HepG2 (cell line): ENCODE data around the gene RTEL1. TPM values are rescaled to one million over a fixed set of nuclear protein-coding genes. Genes with fewer than 3 reads are reported as not detected.

ENCODE experiments used
- CHCHD3 ChIP-seq: sonication (generic); formaldehyde crosslinking; IDR thresholded peaks from 2 replicates; pipeline ENCODE4 v1.8.0; 2022; ENCODE audit warnings: mild to moderate bottlenecking, missing genetic modification reagents, moderate library complexity
- IKZF1 ChIP-seq: fragments of 450-650 bp; IDR thresholded peaks from 2 replicates; pipeline ENCODE4 v1.7.1; 2016
- PRMT3 ChIP-seq: sonication (generic); formaldehyde crosslinking; IDR thresholded peaks from 2 replicates; pipeline ENCODE4 v1.8.1; 2022; ENCODE audit warnings: low read depth, mild to moderate bottlenecking, moderate library complexity, missing genetic modification reagents, borderline replicate concordance
- TAF1 ChIP-seq: sonication (generic); formaldehyde crosslinking; IDR thresholded peaks from 2 replicates; pipeline ENCODE4 v1.4.0; 2020; ENCODE audit warnings: missing genetic modification reagents
- ZNF335 ChIP-seq: sonication (generic); formaldehyde crosslinking; IDR thresholded peaks from 2 replicates; pipeline ENCODE4 v1.4.0; 2020; ENCODE audit warnings: missing genetic modification reagents
- ZNF570 ChIP-seq: sonication (generic); formaldehyde crosslinking; IDR thresholded peaks from 2 replicates; pipeline ENCODE4 v1.4.0; 2020; ENCODE audit warnings: mild to moderate bottlenecking, missing genetic modification reagents, borderline replicate concordance
- ZNF589 ChIP-seq: sonication (generic); formaldehyde crosslinking; conservative IDR thresholded peaks from 2 replicates; pipeline ENCODE4 v1.8.0; 2022; ENCODE audit warnings: mild to moderate bottlenecking, moderate library complexity, missing genetic modification reagents
- ZNF607 ChIP-seq: sonication (generic); formaldehyde crosslinking; IDR thresholded peaks from 2 replicates; pipeline ENCODE4 v1.5.1; 2020; ENCODE audit warnings: missing genetic modification reagents, mild to moderate bottlenecking, borderline replicate concordance
- ZSCAN9 ChIP-seq: IDR thresholded peaks from 2 replicates; pipeline ENCODE4 v1.6.1; 2016; ENCODE audit warnings: borderline replicate concordance
- polyA plus RNA-seq, 8 experiments: library from polyadenylated mRNA; depleted of rRNA in 3 of 8; stranded (reverse) in 7 of 8; unstranded in 1 of 8; fragments of >200 nt; fragmentation: Illumina TruSeq in 4 of 8; extraction: Trizol in 4 of 8; gene quantifications; 2 replicates each; pipeline versions ENCODE4 v1.2.1 to v1.2.3, GENCODE V29; 2011 to 2016; ENCODE audit warnings: low read depth in 4 of 8, missing spikeins in 1 of 8, mixed read lengths in 1 of 8; ENCODE audit not compliant: insufficient read depth in 1 of 8
- total RNA-seq, 5 experiments: library from RNA; depleted of rRNA; stranded (reverse); fragments of >200 nt; fragmentation: Illumina TruSeq; extraction: Trizol; gene quantifications; 2 replicates each; pipeline ENCODE4 v1.2.3, GENCODE V29; 2016; ENCODE audit warnings: low read depth in 1 of 5
- TF ChIP-seq, protein P1 (sequence below): sonication (generic); formaldehyde crosslinking; IDR thresholded peaks from 2 replicates; pipeline ENCODE4 v1.4.0; 2020; ENCODE audit warnings: missing genetic modification reagents
- TF ChIP-seq, protein P2 (sequence below): sonication (generic); formaldehyde crosslinking; IDR thresholded peaks from 2 replicates; pipeline ENCODE4 v1.5.0; 2020; ENCODE audit warnings: missing genetic modification reagents, mild to moderate bottlenecking, borderline replicate concordance
- TF ChIP-seq, protein P3 (sequence below): sonication (generic); formaldehyde crosslinking; IDR thresholded peaks from 2 replicates; pipeline ENCODE4 v1.5.0; 2020; ENCODE audit warnings: missing genetic modification reagents
- TF ChIP-seq, protein P4 (sequence below): sonication (generic); formaldehyde crosslinking; IDR thresholded peaks from 2 replicates; pipeline ENCODE4 v1.4.0; 2020; ENCODE audit warnings: missing genetic modification reagents, mild to moderate bottlenecking, borderline replicate concordance

The RTEL1 gene
- total and polyA plus RNA-seq, 2 of the 13 experiments (the other 11 are each of a cell fraction or from before 2014, with no cell fraction given), result 21.8 to 36.4 TPM

DNA sequence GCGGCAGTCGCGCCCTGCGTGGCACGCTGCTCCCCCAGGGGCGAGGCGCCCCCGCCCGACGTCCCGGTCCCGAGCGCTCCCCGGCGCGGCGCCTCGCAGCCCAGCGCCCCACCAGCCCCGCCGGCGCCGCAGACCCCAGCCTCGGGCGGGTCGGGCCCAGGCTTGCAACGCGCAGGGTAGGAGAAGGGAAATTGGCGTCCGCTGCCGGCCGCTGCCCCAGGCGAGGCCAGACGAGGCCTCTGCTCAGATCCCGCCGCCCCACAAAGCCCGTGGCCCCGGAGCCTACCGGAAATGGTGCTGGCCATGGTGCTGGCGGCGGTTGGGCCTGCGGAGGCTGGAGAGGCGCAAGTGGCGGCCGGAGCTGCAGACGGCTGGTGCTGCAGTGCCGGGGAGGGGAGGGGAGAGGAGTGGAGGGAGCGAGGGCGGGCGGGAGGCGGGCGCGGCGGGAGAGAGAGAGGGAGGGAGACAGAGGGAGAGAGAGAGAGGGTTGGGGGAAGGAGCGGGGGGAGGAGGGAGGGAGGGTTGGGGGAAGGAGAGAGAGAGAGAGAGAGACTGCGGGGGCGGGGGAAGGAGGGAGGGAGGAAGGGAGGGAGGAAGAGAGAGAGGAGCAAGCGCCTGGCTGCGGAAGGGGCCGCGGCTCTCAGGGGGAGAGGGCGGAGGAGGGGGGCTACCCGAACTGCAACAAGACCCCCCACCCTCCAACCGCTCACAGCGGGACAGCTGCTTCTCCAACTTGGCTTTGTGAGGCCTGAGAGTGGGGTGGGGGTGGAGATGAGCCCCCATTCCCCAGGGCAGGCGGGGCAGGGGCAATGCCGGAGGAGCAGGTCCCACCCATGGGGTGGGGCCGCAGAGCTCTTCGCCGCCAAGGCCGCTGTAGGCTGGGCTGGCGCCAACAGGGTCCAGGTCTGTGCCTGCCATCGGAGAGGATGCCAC is 4.8 kb upstream of the RTEL1 start, which contains the start of gene STMN3 (continued):
- TF ChIP-seq ZNF589 (peak; percentile 99), CHCHD3 (CRISPR knock-in tag) (peak; percentile 98; the same call in 1 of the 2 replicates), ZNF570 (0 out of 2 replicates have a peak, but pooled peaks have one; percentile 77), TAF1 (CRISPR knock-in tag) (peak; percentile 75), ZNF607 (peak; percentile 99), ZSCAN9 (CRISPR knock-in tag) (peak; percentile 100), ZNF335 (peak; percentile 96), PRMT3 (CRISPR knock-in tag) (peak; percentile 99), IKZF1 (no peak)
- TF ChIP-seq, protein P1, sequence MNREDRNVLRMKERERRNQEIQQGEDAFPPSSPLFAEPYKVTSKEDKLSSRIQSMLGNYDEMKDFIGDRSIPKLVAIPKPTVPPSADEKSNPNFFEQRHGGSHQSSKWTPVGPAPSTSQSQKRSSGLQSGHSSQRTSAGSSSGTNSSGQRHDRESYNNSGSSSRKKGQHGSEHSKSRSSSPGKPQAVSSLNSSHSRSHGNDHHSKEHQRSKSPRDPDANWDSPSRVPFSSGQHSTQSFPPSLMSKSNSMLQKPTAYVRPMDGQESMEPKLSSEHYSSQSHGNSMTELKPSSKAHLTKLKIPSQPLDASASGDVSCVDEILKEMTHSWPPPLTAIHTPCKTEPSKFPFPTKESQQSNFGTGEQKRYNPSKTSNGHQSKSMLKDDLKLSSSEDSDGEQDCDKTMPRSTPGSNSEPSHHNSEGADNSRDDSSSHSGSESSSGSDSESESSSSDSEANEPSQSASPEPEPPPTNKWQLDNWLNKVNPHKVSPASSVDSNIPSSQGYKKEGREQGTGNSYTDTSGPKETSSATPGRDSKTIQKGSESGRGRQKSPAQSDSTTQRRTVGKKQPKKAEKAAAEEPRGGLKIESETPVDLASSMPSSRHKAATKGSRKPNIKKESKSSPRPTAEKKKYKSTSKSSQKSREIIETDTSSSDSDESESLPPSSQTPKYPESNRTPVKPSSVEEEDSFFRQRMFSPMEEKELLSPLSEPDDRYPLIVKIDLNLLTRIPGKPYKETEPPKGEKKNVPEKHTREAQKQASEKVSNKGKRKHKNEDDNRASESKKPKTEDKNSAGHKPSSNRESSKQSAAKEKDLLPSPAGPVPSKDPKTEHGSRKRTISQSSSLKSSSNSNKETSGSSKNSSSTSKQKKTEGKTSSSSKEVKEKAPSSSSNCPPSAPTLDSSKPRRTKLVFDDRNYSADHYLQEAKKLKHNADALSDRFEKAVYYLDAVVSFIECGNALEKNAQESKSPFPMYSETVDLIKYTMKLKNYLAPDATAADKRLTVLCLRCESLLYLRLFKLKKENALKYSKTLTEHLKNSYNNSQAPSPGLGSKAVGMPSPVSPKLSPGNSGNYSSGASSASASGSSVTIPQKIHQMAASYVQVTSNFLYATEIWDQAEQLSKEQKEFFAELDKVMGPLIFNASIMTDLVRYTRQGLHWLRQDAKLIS (CRISPR knock-in tag), result peak; percentile 87; the same call in 1 of the 2 replicates
- TF ChIP-seq, protein P2, sequence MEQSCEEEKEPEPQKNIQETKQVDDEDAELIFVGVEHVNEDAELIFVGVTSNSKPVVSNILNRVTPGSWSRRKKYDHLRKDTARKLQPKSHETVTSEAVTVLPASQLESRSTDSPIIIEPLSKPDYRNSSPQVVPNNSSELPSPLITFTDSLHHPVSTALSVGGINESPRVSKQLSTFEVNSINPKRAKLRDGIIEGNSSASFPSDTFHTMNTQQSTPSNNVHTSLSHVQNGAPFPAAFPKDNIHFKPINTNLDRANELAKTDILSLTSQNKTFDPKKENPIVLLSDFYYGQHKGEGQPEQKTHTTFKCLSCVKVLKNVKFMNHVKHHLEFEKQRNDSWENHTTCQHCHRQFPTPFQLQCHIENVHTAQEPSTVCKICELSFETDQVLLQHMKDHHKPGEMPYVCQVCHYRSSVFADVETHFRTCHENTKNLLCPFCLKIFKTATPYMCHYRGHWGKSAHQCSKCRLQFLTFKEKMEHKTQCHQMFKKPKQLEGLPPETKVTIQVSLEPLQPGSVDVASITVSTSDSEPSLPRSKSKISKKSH (CRISPR knock-in tag), result peak; percentile 82
- TF ChIP-seq, protein P3, sequence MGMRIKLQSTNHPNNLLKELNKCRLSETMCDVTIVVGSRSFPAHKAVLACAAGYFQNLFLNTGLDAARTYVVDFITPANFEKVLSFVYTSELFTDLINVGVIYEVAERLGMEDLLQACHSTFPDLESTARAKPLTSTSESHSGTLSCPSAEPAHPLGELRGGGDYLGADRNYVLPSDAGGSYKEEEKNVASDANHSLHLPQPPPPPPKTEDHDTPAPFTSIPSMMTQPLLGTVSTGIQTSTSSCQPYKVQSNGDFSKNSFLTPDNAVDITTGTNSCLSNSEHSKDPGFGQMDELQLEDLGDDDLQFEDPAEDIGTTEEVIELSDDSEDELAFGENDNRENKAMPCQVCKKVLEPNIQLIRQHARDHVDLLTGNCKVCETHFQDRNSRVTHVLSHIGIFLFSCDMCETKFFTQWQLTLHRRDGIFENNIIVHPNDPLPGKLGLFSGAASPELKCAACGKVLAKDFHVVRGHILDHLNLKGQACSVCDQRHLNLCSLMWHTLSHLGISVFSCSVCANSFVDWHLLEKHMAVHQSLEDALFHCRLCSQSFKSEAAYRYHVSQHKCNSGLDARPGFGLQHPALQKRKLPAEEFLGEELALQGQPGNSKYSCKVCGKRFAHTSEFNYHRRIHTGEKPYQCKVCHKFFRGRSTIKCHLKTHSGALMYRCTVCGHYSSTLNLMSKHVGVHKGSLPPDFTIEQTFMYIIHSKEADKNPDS (CRISPR knock-in tag), result peak; percentile 95
- TF ChIP-seq, protein P4, sequence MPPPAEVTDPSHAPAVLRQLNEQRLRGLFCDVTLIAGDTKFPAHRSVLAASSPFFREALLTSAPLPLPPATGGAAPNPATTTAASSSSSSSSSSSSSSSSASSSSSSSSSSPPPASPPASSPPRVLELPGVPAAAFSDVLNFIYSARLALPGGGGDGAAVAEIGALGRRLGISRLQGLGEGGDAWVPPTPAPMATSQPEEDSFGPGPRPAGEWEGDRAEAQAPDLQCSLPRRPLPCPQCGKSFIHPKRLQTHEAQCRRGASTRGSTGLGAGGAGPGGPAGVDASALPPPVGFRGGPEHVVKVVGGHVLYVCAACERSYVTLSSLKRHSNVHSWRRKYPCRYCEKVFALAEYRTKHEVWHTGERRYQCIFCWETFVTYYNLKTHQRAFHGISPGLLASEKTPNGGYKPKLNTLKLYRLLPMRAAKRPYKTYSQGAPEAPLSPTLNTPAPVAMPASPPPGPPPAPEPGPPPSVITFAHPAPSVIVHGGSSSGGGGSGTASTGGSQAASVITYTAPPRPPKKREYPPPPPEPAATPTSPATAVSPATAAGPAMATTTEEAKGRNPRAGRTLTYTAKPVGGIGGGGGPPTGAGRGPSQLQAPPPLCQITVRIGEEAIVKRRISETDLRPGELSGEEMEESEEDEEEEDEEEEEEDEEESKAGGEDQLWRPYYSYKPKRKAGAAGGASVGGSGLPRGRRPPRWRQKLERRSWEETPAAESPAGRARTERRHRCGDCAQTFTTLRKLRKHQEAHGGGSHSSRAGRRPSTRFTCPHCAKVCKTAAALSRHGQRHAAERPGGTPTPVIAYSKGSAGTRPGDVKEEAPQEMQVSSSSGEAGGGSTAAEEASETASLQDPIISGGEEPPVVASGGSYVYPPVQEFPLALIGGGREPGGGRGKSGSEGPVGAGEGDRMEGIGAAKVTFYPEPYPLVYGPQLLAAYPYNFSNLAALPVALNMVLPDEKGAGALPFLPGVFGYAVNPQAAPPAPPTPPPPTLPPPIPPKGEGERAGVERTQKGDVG, result 0 out of 2 replicates have a peak, but pooled peaks have one; percentile 26
